VCaP (cell line): ENCODE data around the gene AMDHD2.
A peak's percentile ranks its signal among the peaks of the same experiment; 100 is the strongest.
"Not testable (repeated sequence)": the region's sequence is repeated elsewhere in the genome, so short reads cannot be mapped to it uniquely, and the experiment has no call there.

Source experiments
- H3K27ac ChIP-seq: fragments of 450-650 bp; 2 replicates; pipeline ENCODE4 v1.5.1; 2017
- CTCF ChIP-seq: fragments of 450-650 bp; conservative IDR thresholded peaks from 2 replicates; pipeline ENCODE4 v1.5.1; 2017; ENCODE audit warnings: mild to moderate bottlenecking, moderate library complexity

The AMDHD2 gene

GRCh38 chr16:2529961-2530628, 9.9 kb downstream of the AMDHD2 start:
- no peak for TF ChIP-seq CTCF
- peak overlapping the region; percentile 83; the same call in 1 of the 2 replicates for H3K27ac ChIP-seq

- no peak for TF ChIP-seq CTCF
- H3K27ac ChIP-seq = peak overlapping the region; percentile 83
These were observed 10.6 kb downstream of the AMDHD2 start for GRCh38 chr16:2530629-2531318.

- no peak for TF ChIP-seq CTCF
- H3K27ac ChIP-seq = peak within 1 kb of the TSS; percentile 83
These were observed 11.2 kb downstream of the AMDHD2 start, which contains the start of gene CEMP1 for GRCh38 chr16:2531371-2531695. Gene CEMP1, minus strand, starts transcription at chr16:2531408. Its CDS starts 335 bp downstream, at chr16:2531073.

- TF ChIP-seq CTCF = no peak
- peak overlapping the region; percentile 83 for H3K27ac ChIP-seq
These were observed 11.7 kb downstream of the AMDHD2 start for GRCh38 chr16:2531696-2532493.

GRCh38 chr16:2532494-2533141, 12.4 kb downstream of the AMDHD2 start:
- H3K27ac ChIP-seq = peak overlapping the region; percentile 83
- TF ChIP-seq CTCF = no peak

- peak overlapping the region; percentile 83 for H3K27ac ChIP-seq
These were observed 13.1 kb downstream of the AMDHD2 start for GRCh38 chr16:2533142-2533755.

GRCh38 chr16:2533912-2534311, 13.7 kb downstream of the AMDHD2 start:
- no peak for TF ChIP-seq CTCF
- H3K27ac ChIP-seq = no peak overlapping the region

- not testable (repeated sequence) for H3K27ac ChIP-seq
These were observed 14.2 kb downstream of the AMDHD2 start for GRCh38 chr16:2534335-2534734.
